ENCODE measurements around the gene MRTFB.
"Not testable (repeated sequence)": the region's sequence is repeated elsewhere in the genome, so short reads cannot be mapped to it uniquely, and the experiment has no call there.

MRTFB gene

GRCh38 chr16:14111713-14112538 is 40.8 kb downstream of the MRTFB start:
- H3K4me3 ChIP-seq: no peak overlapping the region
- peaks cover 4% of the 10 kb centered on the region; the same call in 1 of the 2 replicates for H3K36me3 ChIP-seq
- H3K4me1 ChIP-seq: peaks cover 31% of the 10 kb centered on the region
- no peaks in the 10 kb centered on the region for H3K27me3 ChIP-seq
- H3K9ac ChIP-seq: no peak overlapping the region
- no peak for TF ChIP-seq Cebpa-rat (IDR thresholded peaks at IDR 0.05)
- 0 out of 2 replicates have a peak overlapping the region, but pooled peaks have one; percentile 14 for H3K4me2 ChIP-seq
- no peak overlapping the region for H3K27ac ChIP-seq
- H4K20me1 ChIP-seq: peaks cover 69% of the 10 kb centered on the region
- no peaks in the 10 kb centered on the region for H3K9me3 ChIP-seq

- H3K27ac ChIP-seq: no peak overlapping the region
- peaks cover 31% of the 10 kb centered on the region for H3K4me1 ChIP-seq
- H3K36me3 ChIP-seq: peaks cover 4% of the 10 kb centered on the region; the same call in 1 of the 2 replicates
- no peak overlapping the region for H3K4me2 ChIP-seq
- no peaks in the 10 kb centered on the region for H3K27me3 ChIP-seq
- no peak overlapping the region for H3K9ac ChIP-seq
- no peaks in the 10 kb centered on the region for H3K9me3 ChIP-seq
- no peak for TF ChIP-seq Cebpa-rat (IDR thresholded peaks at IDR 0.05)
- H4K20me1 ChIP-seq: peaks cover 63% of the 10 kb centered on the region
- H3K4me3 ChIP-seq: no peak overlapping the region
Measured at GRCh38 chr16:14112539-14112856, 41.4 kb downstream of the MRTFB start.

GRCh38 chr16:14113344-14113743 is 42.2 kb downstream of the MRTFB start:
- peaks cover 31% of the 10 kb centered on the region for H3K4me1 ChIP-seq
- no peak overlapping the region for H3K4me3 ChIP-seq
- no peak for TF ChIP-seq Cebpa-rat (IDR thresholded peaks at IDR 0.05)
- H3K4me2 ChIP-seq: no peak overlapping the region
- H3K9ac ChIP-seq: no peak overlapping the region
- no peaks in the 10 kb centered on the region for H3K27me3 ChIP-seq
- peaks cover 7% of the 10 kb centered on the region for H3K36me3 ChIP-seq
- H3K9me3 ChIP-seq: no peaks in the 10 kb centered on the region
- H4K20me1 ChIP-seq: peaks cover 57% of the 10 kb centered on the region
- no peak overlapping the region for H3K27ac ChIP-seq

GRCh38 chr16:14117051-14117450 is 45.9 kb downstream of the MRTFB start:
- Histone ChIP-seq H3K27me3 (no peaks in the 10 kb centered on the region), H3K27ac (no peak overlapping the region), H3K4me3 (no peak overlapping the region), H3K9me3 (peaks cover 8% of the 10 kb centered on the region), H3K9ac (no peak overlapping the region), H3K4me1 (peaks cover 6% of the 10 kb centered on the region), H3K36me3 (peaks cover 18% of the 10 kb centered on the region), H4K20me1 (peaks cover 21% of the 10 kb centered on the region; the same call in 1 of the 2 replicates), H3K4me2 (no peak overlapping the region)
- no peak for TF ChIP-seq Cebpa-rat (IDR thresholded peaks at IDR 0.05)

- H4K20me1 ChIP-seq: no peaks in the 10 kb centered on the region; the same call in 1 of the 2 replicates
- no peak overlapping the region for H3K27ac ChIP-seq
- peaks cover 8% of the 10 kb centered on the region for H3K9me3 ChIP-seq
- TF ChIP-seq Cebpa-rat (IDR thresholded peaks at IDR 0.05): no peak
- H3K4me1 ChIP-seq: no peaks in the 10 kb centered on the region
- H3K4me3 ChIP-seq: no peak overlapping the region
- H3K36me3 ChIP-seq: peaks cover 14% of the 10 kb centered on the region
- no peaks in the 10 kb centered on the region for H3K27me3 ChIP-seq
- no peak overlapping the region for H3K4me2 ChIP-seq
- no peak overlapping the region for H3K9ac ChIP-seq
Measured at GRCh38 chr16:14119799-14120198, 48.7 kb downstream of the MRTFB start.

- TF ChIP-seq Cebpa-rat (IDR thresholded peaks at IDR 0.05): no peak
- Histone ChIP-seq H3K4me3 (no peak overlapping the region), H3K36me3 (peaks cover 14% of the 10 kb centered on the region), H3K27me3 (no peaks in the 10 kb centered on the region), H3K27ac (no peak overlapping the region), H3K9me3 (peaks cover 8% of the 10 kb centered on the region), H4K20me1 (peaks cover 5% of the 10 kb centered on the region; the same call in 1 of the 2 replicates), H3K4me1 (no peaks in the 10 kb centered on the region), H3K9ac (no peak overlapping the region), H3K4me2 (no peak overlapping the region)
Measured at GRCh38 chr16:14120335-14120734, 49.2 kb downstream of the MRTFB start.

GRCh38 chr16:14121142-14121541 is 50.0 kb downstream of the MRTFB start:
- Histone ChIP-seq H3K27me3 (no peaks in the 10 kb centered on the region), H3K27ac (no peak overlapping the region), H3K4me3 (no peak overlapping the region), H3K9ac (no peak overlapping the region), H3K4me1 (no peaks in the 10 kb centered on the region), H3K36me3 (peaks cover 14% of the 10 kb centered on the region), H3K4me2 (no peak overlapping the region), H3K9me3 (peaks cover 8% of the 10 kb centered on the region), H4K20me1 (peaks cover 7% of the 10 kb centered on the region; the same call in 1 of the 2 replicates)
- TF ChIP-seq Cebpa-rat (IDR thresholded peaks at IDR 0.05): no peak

- Histone ChIP-seq H3K9ac (no peak overlapping the region), H3K4me3 (no peak overlapping the region), H3K4me1 (no peaks in the 10 kb centered on the region), H4K20me1 (peaks cover 7% of the 10 kb centered on the region; the same call in 1 of the 2 replicates), H3K27me3 (no peaks in the 10 kb centered on the region), H3K4me2 (no peak overlapping the region), H3K9me3 (peaks cover 8% of the 10 kb centered on the region), H3K27ac (no peak overlapping the region), H3K36me3 (peaks cover 14% of the 10 kb centered on the region)
- TF ChIP-seq Cebpa-rat (IDR thresholded peaks at IDR 0.05): no peak
Measured at GRCh38 chr16:14121872-14122271, 50.8 kb downstream of the MRTFB start.

GRCh38 chr16:14122430-14122829 is 51.3 kb downstream of the MRTFB start:
- not testable (repeated sequence) for H3K27me3 ChIP-seq, H3K4me3 ChIP-seq, H4K20me1 ChIP-seq, H3K4me1 ChIP-seq, H3K9ac ChIP-seq, H3K27ac ChIP-seq, H3K4me2 ChIP-seq, H3K9me3 ChIP-seq
- H3K36me3 ChIP-seq: peaks cover 14% of the 10 kb centered on the region

GRCh38 chr16:14125000-14125681 is 54.0 kb downstream of the MRTFB start:
- no peak overlapping the region for H3K27ac ChIP-seq
- peaks cover 9% of the 10 kb centered on the region; the same call in 1 of the 2 replicates for H3K36me3 ChIP-seq
- no peak overlapping the region for H3K4me2 ChIP-seq
- TF ChIP-seq Cebpa-rat (IDR thresholded peaks at IDR 0.05): no peak
- no peaks in the 10 kb centered on the region for H3K27me3 ChIP-seq
- H3K9ac ChIP-seq: no peak overlapping the region
- no peak overlapping the region for H3K4me3 ChIP-seq
- H4K20me1 ChIP-seq: peaks cover 7% of the 10 kb centered on the region; the same call in 1 of the 2 replicates
- no peaks in the 10 kb centered on the region for H3K4me1 ChIP-seq
- H3K9me3 ChIP-seq: peaks cover 7% of the 10 kb centered on the region

Measured in BLaER1 (cell line).